Activated T-helper 2 cell treated with anti-CD3 and anti-CD28 coated beads, Interferon-gamma antibody, Interleukin-2, Interleukin-4, amounts not matched to agents 10 μg/mL and 5 μg/mL and 100 μg/mL, durations not matched to agents 14 hours and 24 hours and 36 hours (primary cell): ENCODE data around the gene PVALEF. TPM values are rescaled to one million over a fixed set of nuclear protein-coding genes. Genes with fewer than 3 reads are reported as not detected.
"Not testable (repeated sequence)": the region's sequence is repeated elsewhere in the genome, so short reads cannot be mapped to it uniquely, and the experiment has no call there.

Experiments used
- DNase-seq: peaks from one replicate; pipeline ENCODE4 v3.0.0; 2021; ENCODE audit warnings: low spot score
- H3K27ac Mint-ChIP-seq: one replicate; pipeline ENCODE4 v1.8.0; 2021; ENCODE audit warnings: mixed read lengths
- H3K27me3 Mint-ChIP-seq: one replicate; pipeline ENCODE4 v1.8.0; 2021; ENCODE audit warnings: low read depth, mixed read lengths
- H3K36me3 Mint-ChIP-seq: one replicate; pipeline ENCODE4 v1.8.0; 2021; ENCODE audit warnings: low read depth, mixed read lengths
- H3K4me1 Mint-ChIP-seq: one replicate; pipeline ENCODE4 v1.8.0; 2021; ENCODE audit warnings: low read depth, mixed read lengths
- H3K4me3 Mint-ChIP-seq: one replicate; pipeline ENCODE4 v1.8.0; 2021; ENCODE audit warnings: low read depth, mild to moderate bottlenecking, moderate library complexity, mixed read lengths
- H3K9me3 Mint-ChIP-seq: one replicate; pipeline ENCODE4 v1.8.0; 2021; ENCODE audit warnings: mixed read lengths
- intact Hi-C: fragments of 100-400 bp; cut with micrococcal nuclease; formaldehyde crosslinking; loops from one replicate; pipeline ENCODE4 v1.15.1; 2023
- total RNA-seq: library from RNA; stranded (reverse); gene quantifications from 2 replicates; pipeline ENCODE4 v1.2.3, GENCODE V29; 2022

Gene PVALEF
- total RNA-seq, 1 donor from 2014 or later: not detected

- DNase-seq, intact Hi-C loops, H3K27ac Mint-ChIP-seq, H3K36me3 Mint-ChIP-seq, H3K27me3 Mint-ChIP-seq, H3K9me3 Mint-ChIP-seq, H3K4me1 Mint-ChIP-seq, H3K4me3 Mint-ChIP-seq: not testable (repeated sequence)
Observed at GRCh38 chr17:81154016-81154415, 11.3 kb upstream of the PVALEF start.

- Mint-ChIP-seq H3K27ac (no peak overlapping the region), H3K27me3 (no peaks in the 10 kb centered on the region), H3K4me3 (no peak overlapping the region), H3K4me1 (no peaks in the 10 kb centered on the region), H3K9me3 (no peaks in the 10 kb centered on the region), H3K36me3 (no peaks in the 10 kb centered on the region)
- DNase-seq: no peak
- intact Hi-C loops: no loop called here
Observed at GRCh38 chr17:81154961-81155360, 10.3 kb upstream of the PVALEF start.

- no peaks in the 10 kb centered on the region for H3K27me3 Mint-ChIP-seq
- intact Hi-C loops: no loop called here
- H3K9me3 Mint-ChIP-seq: no peaks in the 10 kb centered on the region
- H3K36me3 Mint-ChIP-seq: no peaks in the 10 kb centered on the region
- H3K27ac Mint-ChIP-seq: no peak overlapping the region
- H3K4me3 Mint-ChIP-seq: no peak overlapping the region
- H3K4me1 Mint-ChIP-seq: no peaks in the 10 kb centered on the region
- no peak for DNase-seq
Observed at GRCh38 chr17:81156866-81157805, 8.2 kb upstream of the PVALEF start.

- no peak overlapping the region for H3K27ac Mint-ChIP-seq
- intact Hi-C loops: no loop called here
Observed at GRCh38 chr17:81157848-81158687, 7.2 kb upstream of the PVALEF start.

GRCh38 chr17:81158688-81159590 is 6.4 kb upstream of the PVALEF start:
- H3K4me1 Mint-ChIP-seq: no peaks in the 10 kb centered on the region
- no peak overlapping the region for H3K4me3 Mint-ChIP-seq
- intact Hi-C loops: no loop called here
- H3K27me3 Mint-ChIP-seq: no peaks in the 10 kb centered on the region
- no peaks in the 10 kb centered on the region for H3K9me3 Mint-ChIP-seq
- no peak for DNase-seq
- no peak overlapping the region for H3K27ac Mint-ChIP-seq
- no peaks in the 10 kb centered on the region for H3K36me3 Mint-ChIP-seq

More at GRCh38 chr17:81157848-81158687, 7.2 kb upstream of the PVALEF start:
- H3K27me3 Mint-ChIP-seq: no peaks in the 10 kb centered on the region
- no peak for DNase-seq
- no peaks in the 10 kb centered on the region for H3K4me1 Mint-ChIP-seq
- H3K9me3 Mint-ChIP-seq: no peaks in the 10 kb centered on the region
- no peaks in the 10 kb centered on the region for H3K36me3 Mint-ChIP-seq
- H3K4me3 Mint-ChIP-seq: no peak overlapping the region

GRCh38 chr17:81159611-81160265 is 5.6 kb upstream of the PVALEF start:
- Mint-ChIP-seq H3K27me3 (peaks cover 5% of the 10 kb centered on the region), H3K27ac (no peak overlapping the region), H3K4me1 (no peaks in the 10 kb centered on the region), H3K36me3 (no peaks in the 10 kb centered on the region), H3K4me3 (no peak overlapping the region), H3K9me3 (no peaks in the 10 kb centered on the region)
- intact Hi-C loops: no loop called here
- no peak for DNase-seq

GRCh38 chr17:81160306-81160705 is 5.0 kb upstream of the PVALEF start:
- peaks cover 6% of the 10 kb centered on the region for H3K27me3 Mint-ChIP-seq
- no peaks in the 10 kb centered on the region for H3K36me3 Mint-ChIP-seq
- intact Hi-C loops: no loop called here
- H3K4me3 Mint-ChIP-seq: no peak overlapping the region
- no peaks in the 10 kb centered on the region for H3K9me3 Mint-ChIP-seq
- no peak for DNase-seq
- H3K27ac Mint-ChIP-seq: no peak overlapping the region
- no peaks in the 10 kb centered on the region for H3K4me1 Mint-ChIP-seq

- peaks cover 6% of the 10 kb centered on the region for H3K27me3 Mint-ChIP-seq
- no peak overlapping the region for H3K27ac Mint-ChIP-seq
- H3K4me1 Mint-ChIP-seq: no peaks in the 10 kb centered on the region
- H3K9me3 Mint-ChIP-seq: no peaks in the 10 kb centered on the region
- H3K36me3 Mint-ChIP-seq: no peaks in the 10 kb centered on the region
- intact Hi-C loops: no loop called here
- no peak for DNase-seq
- H3K4me3 Mint-ChIP-seq: no peak overlapping the region
Observed at GRCh38 chr17:81160747-81161453, 4.4 kb upstream of the PVALEF start.

GRCh38 chr17:81161536-81161935 is 3.8 kb upstream of the PVALEF start:
- Mint-ChIP-seq H3K36me3 (no peaks in the 10 kb centered on the region), H3K4me3 (no peak overlapping the region), H3K27ac (no peak overlapping the region), H3K27me3 (peaks cover 6% of the 10 kb centered on the region), H3K9me3 (no peaks in the 10 kb centered on the region), H3K4me1 (no peaks in the 10 kb centered on the region)
- DNase-seq: no peak
- intact Hi-C loops: no loop called here

GRCh38 chr17:81161972-81162371 is 3.3 kb upstream of the PVALEF start:
- Mint-ChIP-seq H3K27me3 (peaks cover 6% of the 10 kb centered on the region), H3K27ac (no peak overlapping the region), H3K4me1 (no peaks in the 10 kb centered on the region), H3K4me3 (no peak overlapping the region), H3K9me3 (no peaks in the 10 kb centered on the region), H3K36me3 (no peaks in the 10 kb centered on the region)
- intact Hi-C loops: no loop called here
- no peak for DNase-seq

GRCh38 chr17:81162491-81162890 is 2.8 kb upstream of the PVALEF start:
- H3K27ac Mint-ChIP-seq: no peak overlapping the region
- H3K4me1 Mint-ChIP-seq: no peaks in the 10 kb centered on the region
- peaks cover 11% of the 10 kb centered on the region for H3K27me3 Mint-ChIP-seq
- no peak for DNase-seq
- no peaks in the 10 kb centered on the region for H3K36me3 Mint-ChIP-seq
- intact Hi-C loops: no loop called here
- no peaks in the 10 kb centered on the region for H3K9me3 Mint-ChIP-seq
- no peak overlapping the region for H3K4me3 Mint-ChIP-seq
